K562 (cell line): ENCODE data around the gene HES5. TPM values are rescaled to one million over a fixed set of nuclear protein-coding genes. Genes with fewer than 3 reads are reported as not detected.

Experiments used
- ADNP ChIP-seq: fragments of 200-800 bp; sonication (Bioruptor generic); IDR thresholded peaks from 2 replicates; pipeline ENCODE4 v1.6.1; 2016; ENCODE audit warnings: missing genetic modification characterization, missing compliant biosample characterization
- ARHGAP35 ChIP-seq: fragments of 450-650 bp; IDR thresholded peaks from 2 replicates; pipeline ENCODE4 v1.6.1; 2018; ENCODE audit not compliant: partially characterized antibody
- BCL6 ChIP-seq: fragments of 250-450 bp; sonication (Bioruptor Pico); IDR thresholded peaks from 2 replicates; pipeline ENCODE4 v1.4.0; 2020
- ESRRB ChIP-seq: fragments of 250-450 bp; sonication (Bioruptor Pico); IDR thresholded peaks from 2 replicates; pipeline ENCODE4 v1.5.0; 2020; ENCODE audit warnings: mild to moderate bottlenecking, moderate library complexity, borderline replicate concordance
- JUN ChIP-seq, 2 experiments: sonication (generic) in 1 of 2; formaldehyde crosslinking in 1 of 2; IDR thresholded peaks; 2 replicates each; pipeline versions ENCODE4 v1.6.1 to v1.8.0; 2012 to 2022; ENCODE audit warnings: borderline replicate concordance in 2 of 2, mild to moderate bottlenecking in 2 of 2, improper control_type of control experiment in 1 of 2, low read depth in 1 of 2, low read length in 1 of 2, missing genetic modification reagents in 1 of 2
- MEF2A ChIP-seq: IDR thresholded peaks from 2 replicates; pipeline ENCODE4 v1.6.1; 2011; ENCODE audit warnings: low read depth, mild to moderate bottlenecking, low read length, moderate library complexity; ENCODE audit not compliant: control insufficient read depth
- MYC ChIP-seq, 2 experiments: fragments of 250-450 bp in 1 of 2; sonication (Bioruptor Pico) in 1 of 2; IDR thresholded peaks; 2 replicates each; pipeline versions ENCODE4 v1.5.1 to v1.6.1; 2012 to 2021; ENCODE audit warnings: low read depth in 2 of 2, borderline replicate concordance in 1 of 2, improper control_type of control experiment in 1 of 2, low read length in 1 of 2, mild to moderate bottlenecking in 1 of 2, moderate library complexity in 1 of 2
- NFIC ChIP-seq: fragments of 450-650 bp; IDR thresholded peaks from 2 replicates; pipeline ENCODE4 v1.6.1; 2017; ENCODE audit warnings: mild to moderate bottlenecking, inconsistent platforms
- RAD51 ChIP-seq: fragments of 450-650 bp; IDR thresholded peaks from 2 replicates; pipeline ENCODE4 v1.7.1; 2016; ENCODE audit warnings: low read depth, mild to moderate bottlenecking, borderline replicate concordance
- SLC30A9 ChIP-seq: fragments of 250-450 bp; sonication (Bioruptor Pico); IDR thresholded peaks from 2 replicates; pipeline ENCODE4 v1.8.0; 2022; ENCODE audit warnings: mild to moderate bottlenecking, moderate library complexity
- SNIP1 ChIP-seq: fragments of 450-650 bp; IDR thresholded peaks from 2 replicates; pipeline ENCODE4 v1.7.1; 2017; ENCODE audit warnings: low read depth, mild to moderate bottlenecking
- SUPT5H ChIP-seq: fragments of 450-650 bp; IDR thresholded peaks from 2 replicates; pipeline ENCODE4 v1.6.1; 2016
- XRCC3 ChIP-seq: fragments of 450-650 bp; IDR thresholded peaks from 2 replicates; pipeline ENCODE4 v1.6.1; 2017; ENCODE audit warnings: mild to moderate bottlenecking, moderate library complexity
- ZFX ChIP-seq: sonication (generic); formaldehyde crosslinking; IDR thresholded peaks from 2 replicates; pipeline ENCODE4 v1.8.0; 2022; ENCODE audit warnings: mild to moderate bottlenecking, missing genetic modification reagents, moderate library complexity
- ZNF12 ChIP-seq: sonication (generic); formaldehyde crosslinking; IDR thresholded peaks from 2 replicates; pipeline ENCODE4 v1.4.0; 2020; ENCODE audit warnings: mild to moderate bottlenecking, missing genetic modification reagents
- ZNF134 ChIP-seq: fragments of 250-450 bp; sonication (Bioruptor Pico); conservative IDR thresholded peaks from 2 replicates; pipeline ENCODE4 v1.4.0; 2020
- ZNF354B ChIP-seq: fragments of 250-450 bp; sonication (Bioruptor Pico); IDR thresholded peaks from 2 replicates; pipeline ENCODE4 v1.4.0; 2020
- ZNF717 ChIP-seq: fragments of 250-450 bp; sonication (Bioruptor Pico); IDR thresholded peaks from 2 replicates; pipeline ENCODE4 v1.5.0; 2021
- polyA plus RNA-seq, 8 experiments: library from polyadenylated mRNA; depleted of rRNA in 4 of 8; stranded (reverse) in 5 of 8; unstranded in 3 of 8; fragments of >200 nt; fragmentation: Nextera tagmentation in 2 of 8; fragmentation: Illumina TruSeq in 1 of 8; extraction: Ambion mirVana in 2 of 8; extraction: Trizol in 1 of 8; gene quantifications; 2 replicates each; pipeline versions ENCODE4 v1.2.1 to v1.2.3, GENCODE V29; 2011 to 2014; ENCODE audit warnings: inconsistent platforms in 1 of 8, missing spikeins in 1 of 8
- total RNA-seq, 7 experiments: library from RNA; depleted of rRNA in 6 of 7; stranded (reverse); fragments of >200 nt in 6 of 7; fragmentation: Illumina TruSeq in 2 of 7; extraction: Trizol in 2 of 7; gene quantifications; 2 replicates each; pipeline versions ENCODE4 v1.2.1 to v1.2.3, GENCODE V29; 2011 to 2021; ENCODE audit warnings: low replicate concordance in 1 of 7
- TF ChIP-seq, protein P1 (sequence below): fragments of 250-450 bp; sonication (Bioruptor Pico); IDR thresholded peaks from 2 replicates; pipeline ENCODE4 v1.4.0; 2020; ENCODE audit warnings: mild to moderate bottlenecking
- TF ChIP-seq, protein P2 (sequence below): sonication (generic); formaldehyde crosslinking; IDR thresholded peaks from 2 replicates; pipeline ENCODE4 v1.4.0; 2020; ENCODE audit warnings: mild to moderate bottlenecking, missing genetic modification reagents
- TF ChIP-seq, protein P3 (sequence below): fragments of 250-450 bp; sonication (Bioruptor Pico); IDR thresholded peaks from 2 replicates; pipeline ENCODE4 v1.5.0; 2021

The HES5 gene
- total and polyA plus RNA-seq, 9 of the 15 experiments (the other 6 are each of a cell fraction or from before 2014, with no cell fraction given), result not detected

DNA sequence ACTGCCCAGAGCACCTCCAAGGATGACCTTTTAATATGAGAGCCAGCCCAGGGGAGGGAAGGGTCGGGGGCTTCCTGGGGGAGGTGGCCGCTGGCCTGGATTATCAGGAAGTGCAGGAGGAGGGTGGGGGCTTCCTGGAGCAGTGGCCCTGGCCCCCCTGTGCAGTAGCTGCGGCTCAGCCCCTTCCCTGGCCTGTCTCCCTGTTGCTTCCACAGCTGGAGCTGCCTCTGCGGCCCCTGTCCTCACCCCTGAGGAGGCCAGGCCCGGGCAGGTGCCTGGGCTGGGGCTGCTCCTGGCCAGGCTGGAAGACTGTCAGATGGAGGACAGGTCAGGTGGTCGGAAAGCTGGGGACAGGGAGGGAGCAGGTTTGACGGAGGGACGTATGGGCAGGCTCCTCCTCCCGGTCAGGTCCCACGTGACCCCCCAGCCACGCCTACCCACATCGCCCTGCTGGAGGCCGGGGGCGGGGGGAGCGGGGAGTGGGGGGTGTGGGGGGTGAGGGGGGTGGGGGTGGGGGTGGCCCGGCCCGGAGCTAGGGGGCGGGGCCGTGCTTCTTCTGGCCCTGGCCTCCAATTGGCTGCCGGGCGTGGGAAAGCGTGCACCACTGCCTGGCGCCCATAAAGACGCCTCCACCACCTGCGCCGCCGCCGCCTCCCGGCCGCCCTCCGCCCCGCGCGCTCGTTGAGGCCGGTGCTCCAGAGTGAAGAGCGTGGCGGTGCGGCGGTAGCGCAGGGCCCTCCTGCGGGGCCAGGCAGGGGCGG lies 15.9 kb upstream of the HES5 start (continued):
- TF ChIP-seq MYC (IDR thresholded peaks at IDR 0.05; ENCODE audit: low read depth, low read length) (peak; percentile 68), MYC (CRISPR knock-in tag; IDR thresholded peaks at IDR 0.05; ENCODE audit: borderline replicate concordance, low read depth) (no peak), NFIC (0 out of 2 replicates have a peak, but pooled peaks have one; percentile 24), RAD51 (peak; percentile 95), ARHGAP35 (no peak), ESRRB (CRISPR knock-in tag) (no peak), ZNF134 (CRISPR knock-in tag) (no peak), ZNF12 (CRISPR knock-in tag) (no peak), ZNF717 (CRISPR knock-in tag) (no peak), BCL6 (CRISPR knock-in tag) (no peak), SLC30A9 (CRISPR knock-in tag) (no peak), JUN (IDR thresholded peaks at IDR 0.05; ENCODE audit: borderline replicate concordance, low read depth, low read length) (no peak), JUN (CRISPR knock-in tag; IDR thresholded peaks at IDR 0.05; ENCODE audit: borderline replicate concordance) (no peak), SNIP1 (no peak), ZFX (CRISPR knock-in tag) (no peak; the same call in 1 of the 2 replicates), MEF2A (no peak), ADNP (tag) (no peak), XRCC3 (no peak), ZNF354B (CRISPR knock-in tag) (no peak), SUPT5H (peak; percentile 73)
- TF ChIP-seq, protein P1, sequence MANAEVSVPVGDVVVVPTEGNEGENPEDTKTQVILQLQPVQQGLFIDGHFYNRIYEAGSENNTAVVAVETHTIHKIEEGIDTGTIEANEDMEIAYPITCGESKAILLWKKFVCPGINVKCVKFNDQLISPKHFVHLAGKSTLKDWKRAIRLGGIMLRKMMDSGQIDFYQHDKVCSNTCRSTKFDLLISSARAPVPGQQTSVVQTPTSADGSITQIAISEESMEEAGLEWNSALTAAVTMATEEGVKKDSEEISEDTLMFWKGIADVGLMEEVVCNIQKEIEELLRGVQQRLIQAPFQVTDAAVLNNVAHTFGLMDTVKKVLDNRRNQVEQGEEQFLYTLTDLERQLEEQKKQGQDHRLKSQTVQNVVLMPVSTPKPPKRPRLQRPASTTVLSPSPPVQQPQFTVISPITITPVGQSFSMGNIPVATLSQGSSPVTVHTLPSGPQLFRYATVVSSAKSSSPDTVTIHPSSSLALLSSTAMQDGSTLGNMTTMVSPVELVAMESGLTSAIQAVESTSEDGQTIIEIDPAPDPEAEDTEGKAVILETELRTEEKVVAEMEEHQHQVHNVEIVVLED (CRISPR knock-in tag), result 0 out of 2 replicates have a peak, but pooled peaks have one; percentile 11
- TF ChIP-seq, protein P2, sequence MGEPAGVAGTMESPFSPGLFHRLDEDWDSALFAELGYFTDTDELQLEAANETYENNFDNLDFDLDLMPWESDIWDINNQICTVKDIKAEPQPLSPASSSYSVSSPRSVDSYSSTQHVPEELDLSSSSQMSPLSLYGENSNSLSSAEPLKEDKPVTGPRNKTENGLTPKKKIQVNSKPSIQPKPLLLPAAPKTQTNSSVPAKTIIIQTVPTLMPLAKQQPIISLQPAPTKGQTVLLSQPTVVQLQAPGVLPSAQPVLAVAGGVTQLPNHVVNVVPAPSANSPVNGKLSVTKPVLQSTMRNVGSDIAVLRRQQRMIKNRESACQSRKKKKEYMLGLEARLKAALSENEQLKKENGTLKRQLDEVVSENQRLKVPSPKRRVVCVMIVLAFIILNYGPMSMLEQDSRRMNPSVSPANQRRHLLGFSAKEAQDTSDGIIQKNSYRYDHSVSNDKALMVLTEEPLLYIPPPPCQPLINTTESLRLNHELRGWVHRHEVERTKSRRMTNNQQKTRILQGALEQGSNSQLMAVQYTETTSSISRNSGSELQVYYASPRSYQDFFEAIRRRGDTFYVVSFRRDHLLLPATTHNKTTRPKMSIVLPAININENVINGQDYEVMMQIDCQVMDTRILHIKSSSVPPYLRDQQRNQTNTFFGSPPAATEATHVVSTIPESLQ (CRISPR knock-in tag), result no peak
- TF ChIP-seq, protein P3, sequence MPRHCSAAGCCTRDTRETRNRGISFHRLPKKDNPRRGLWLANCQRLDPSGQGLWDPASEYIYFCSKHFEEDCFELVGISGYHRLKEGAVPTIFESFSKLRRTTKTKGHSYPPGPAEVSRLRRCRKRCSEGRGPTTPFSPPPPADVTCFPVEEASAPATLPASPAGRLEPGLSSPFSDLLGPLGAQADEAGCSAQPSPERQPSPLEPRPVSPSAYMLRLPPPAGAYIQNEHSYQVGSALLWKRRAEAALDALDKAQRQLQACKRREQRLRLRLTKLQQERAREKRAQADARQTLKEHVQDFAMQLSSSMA (CRISPR knock-in tag), result no peak
